ENCODE data around the gene ORMDL3. TPM values are rescaled to one million over a fixed set of nuclear protein-coding genes. Genes with fewer than 3 reads are reported as not detected.

Gene ORMDL3
- total RNA-seq, 1 experiment from 2014 or later: 58.6 TPM

- Mint-ChIP-seq H3K4me3 (peak overlapping the region in 1 of 2 experiments; percentile 89; a peak in 3 of 5 replicates), H3K4me1 (peaks cover 38 to 44% of the 10 kb centered on the region in 2 experiments), H3K27me3 (ENCODE audit: low read depth) (no peaks in the 10 kb centered on the region), H3K36me3 (ENCODE audit: insufficient read depth in 1 of 3, low read depth in 3 of 3) (peaks cover 3% of the 10 kb centered on the region in 3 experiments), H3K9me3 (no peaks in the 10 kb centered on the region; a peak in 1 of 5 replicates), H3K27ac (no peak overlapping the region)
- Histone ChIP-seq H2AFZ (ENCODE audit: low read length) (no peak overlapping the region), H4K5ac (ENCODE audit: insufficient read length, low read depth, low read length) (no peak overlapping the region), H3K4me2 (ENCODE audit: insufficient read depth, insufficient read length, low read length) (no peak overlapping the region), H2BK5ac (ENCODE audit: insufficient read length, low read length) (no peak overlapping the region), H3K56ac (ENCODE audit: insufficient read length, low read depth, low read length) (no peak overlapping the region), H4K91ac (ENCODE audit: insufficient read length, low read depth, low read length) (no peak overlapping the region), H3K27ac (ENCODE audit: insufficient read length, low read depth, low read length) (no peak overlapping the region), H3K27me3 (ENCODE audit: insufficient read depth, low read length) (no peaks in the 10 kb centered on the region), H2AK5ac (ENCODE audit: insufficient read length, low read length) (no peak overlapping the region), H4K20me1 (ENCODE audit: control insufficient read depth, insufficient read depth, insufficient read length) (no peaks in the 10 kb centered on the region), H3K79me2 (ENCODE audit: insufficient read depth, low read length) (peaks cover 13% of the 10 kb centered on the region; the same call in 1 of the 2 replicates), H3K4me1 (ENCODE audit: insufficient read depth, low read length) (peaks cover 5% of the 10 kb centered on the region; the same call in 1 of the 2 replicates), H3K18ac (ENCODE audit: insufficient read length, low read depth, low read length) (no peak overlapping the region), H2BK20ac (ENCODE audit: low read depth, low read length, poor library complexity, severe bottlenecking) (no peak overlapping the region), H3K9me3 (ENCODE audit: control insufficient read depth, low read depth, low read length) (no peaks in the 10 kb centered on the region), H3K14ac (ENCODE audit: insufficient read depth, low read length) (no peak overlapping the region), H2BK120ac (ENCODE audit: low read depth, low read length, poor library complexity, severe bottlenecking) (no peak overlapping the region), H4K8ac (replicated peaks; ENCODE audit: insufficient read length, low read depth, low read length) (no peak overlapping the region), H3K4ac (ENCODE audit: low read depth, low read length) (no peak overlapping the region), H3K79me1 (ENCODE audit: insufficient read depth, low read depth, low read length, poor library complexity, severe bottlenecking) (peaks cover 13% of the 10 kb centered on the region), H3T11ph (ENCODE audit: low read length) (no peak overlapping the region), H3K23ac (ENCODE audit: insufficient read length, low read depth, low read length) (no peak overlapping the region), H3K23me2 (ENCODE audit: insufficient read length, low read depth, low read length, poor library complexity, severe bottlenecking) (peaks cover 15% of the 10 kb centered on the region), H3K9ac (ENCODE audit: extremely low read depth, insufficient read length, low read length) (no peak overlapping the region), H2BK15ac (ENCODE audit: low read depth, low read length) (no peak overlapping the region), H2BK12ac (ENCODE audit: insufficient read length, low read depth, low read length) (no peak overlapping the region)
- TF ChIP-seq, protein P1, sequence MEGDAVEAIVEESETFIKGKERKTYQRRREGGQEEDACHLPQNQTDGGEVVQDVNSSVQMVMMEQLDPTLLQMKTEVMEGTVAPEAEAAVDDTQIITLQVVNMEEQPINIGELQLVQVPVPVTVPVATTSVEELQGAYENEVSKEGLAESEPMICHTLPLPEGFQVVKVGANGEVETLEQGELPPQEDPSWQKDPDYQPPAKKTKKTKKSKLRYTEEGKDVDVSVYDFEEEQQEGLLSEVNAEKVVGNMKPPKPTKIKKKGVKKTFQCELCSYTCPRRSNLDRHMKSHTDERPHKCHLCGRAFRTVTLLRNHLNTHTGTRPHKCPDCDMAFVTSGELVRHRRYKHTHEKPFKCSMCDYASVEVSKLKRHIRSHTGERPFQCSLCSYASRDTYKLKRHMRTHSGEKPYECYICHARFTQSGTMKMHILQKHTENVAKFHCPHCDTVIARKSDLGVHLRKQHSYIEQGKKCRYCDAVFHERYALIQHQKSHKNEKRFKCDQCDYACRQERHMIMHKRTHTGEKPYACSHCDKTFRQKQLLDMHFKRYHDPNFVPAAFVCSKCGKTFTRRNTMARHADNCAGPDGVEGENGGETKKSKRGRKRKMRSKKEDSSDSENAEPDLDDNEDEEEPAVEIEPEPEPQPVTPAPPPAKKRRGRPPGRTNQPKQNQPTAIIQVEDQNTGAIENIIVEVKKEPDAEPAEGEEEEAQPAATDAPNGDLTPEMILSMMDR (conservative IDR thresholded peaks at IDR 0.05): no peak
- no CpG with 5 or more reads among the region's 8 CpGs for WGBS (ENCODE audit: extremely low coverage, insufficient read length, low lambda C conversion rate)
- DNase-seq: no peak
Measured at GRCh38 chr17:39928858-39929645, 1.7 kb upstream of the ORMDL3 start.

Measured in H9 (cell line).